Brain microvascular endothelial cell (primary cell): ENCODE data around the gene CTDNEP1.

ENCODE experiments used
- DNase-seq: peaks from one replicate; pipeline ENCODE4 v3.0.0-alpha.2; 2020
- H3K27ac ChIP-seq: fragments of 250-450 bp; sonication (Bioruptor Pico); 2 replicates; pipeline ENCODE4 v1.5.1; 2020; ENCODE audit warnings: mild to moderate bottlenecking, moderate library complexity
- H3K27me3 ChIP-seq: fragments of 250-450 bp; sonication (Bioruptor Pico); replicated peaks from 2 replicates; pipeline ENCODE4 v1.5.1; 2020; ENCODE audit warnings: mild to moderate bottlenecking
- H3K36me3 ChIP-seq: fragments of 250-450 bp; sonication (Bioruptor Pico); replicated peaks from 2 replicates; pipeline ENCODE4 v1.5.1; 2020; ENCODE audit warnings: mild to moderate bottlenecking
- H3K4me3 ChIP-seq: 2 replicates; pipeline ENCODE4 v1.5.1; 2011; ENCODE audit warnings: low read depth, mild to moderate bottlenecking, control low read depth, low read length, moderate library complexity
- in situ Hi-C: cut with HindIII; loops from 2 replicates; pipeline ENCODE4 v1.10.0; 2017; ENCODE audit warnings: low sequenced_read_pairs, low pct_ligation_motif_present
- TF ChIP-seq, protein P1 (sequence below): IDR thresholded peaks from 2 replicates; pipeline ENCODE4 v1.5.1; 2011; ENCODE audit warnings: low read depth, mild to moderate bottlenecking, moderate library complexity, low read length, control low read depth, inconsistent platforms; ENCODE audit errors: missing control alignments

Gene CTDNEP1

DNA sequence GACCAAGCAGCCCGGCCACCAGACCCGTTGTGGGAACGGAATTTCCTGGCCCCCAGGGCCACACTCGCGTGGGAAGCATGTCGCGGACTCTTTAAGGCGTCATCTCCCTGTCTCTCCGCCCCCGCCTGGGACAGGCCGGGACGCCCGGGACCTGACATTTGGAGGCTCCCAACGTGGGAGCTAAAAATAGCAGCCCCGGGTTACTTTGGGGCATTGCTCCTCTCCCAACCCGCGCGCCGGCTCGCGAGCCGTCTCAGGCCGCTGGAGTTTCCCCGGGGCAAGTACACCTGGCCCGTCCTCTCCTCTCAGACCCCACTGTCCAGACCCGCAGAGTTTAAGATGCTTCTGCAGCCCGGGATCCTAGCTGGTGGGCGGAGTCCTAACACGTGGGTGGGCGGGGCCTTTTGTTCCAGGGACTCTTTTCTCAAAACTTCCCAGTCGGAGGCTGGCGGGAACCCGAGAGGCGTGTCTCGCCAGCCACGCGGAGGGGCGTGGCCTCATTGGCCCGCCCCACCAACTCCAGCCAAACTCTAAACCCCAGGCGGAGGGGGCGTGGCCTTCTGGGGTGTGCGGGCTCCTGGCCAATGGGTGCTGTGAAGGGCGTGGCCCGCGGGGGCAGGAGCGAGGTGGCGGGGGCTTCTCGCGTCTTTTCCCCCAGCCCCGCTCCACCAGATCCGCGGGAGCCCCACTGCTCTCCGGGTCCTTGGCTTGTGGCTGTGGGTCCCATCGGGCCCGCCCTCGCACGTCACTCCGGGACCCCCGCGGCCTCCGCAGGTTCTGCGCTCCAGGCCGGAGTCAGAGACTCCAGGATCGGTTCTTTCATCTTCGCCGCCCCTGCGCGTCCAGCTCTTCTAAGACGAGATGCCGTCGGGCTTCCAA lies 29.8 kb upstream of the CTDNEP1 start, which contains the start of gene SLC2A4:
TSS of gene SLC2A4 (plus strand) at position 645 of the 879 bp plus-strand sequence. CDS start at position 862, 217 bp downstream.
- H3K4me3 ChIP-seq = peak within 1 kb of the TSS; percentile 47
- peaks cover 13% of the 10 kb centered on the region for H3K27me3 ChIP-seq
- H3K36me3 ChIP-seq = no peaks in the 10 kb centered on the region
- in situ Hi-C loops = no loop called here
- TF ChIP-seq, protein P1, sequence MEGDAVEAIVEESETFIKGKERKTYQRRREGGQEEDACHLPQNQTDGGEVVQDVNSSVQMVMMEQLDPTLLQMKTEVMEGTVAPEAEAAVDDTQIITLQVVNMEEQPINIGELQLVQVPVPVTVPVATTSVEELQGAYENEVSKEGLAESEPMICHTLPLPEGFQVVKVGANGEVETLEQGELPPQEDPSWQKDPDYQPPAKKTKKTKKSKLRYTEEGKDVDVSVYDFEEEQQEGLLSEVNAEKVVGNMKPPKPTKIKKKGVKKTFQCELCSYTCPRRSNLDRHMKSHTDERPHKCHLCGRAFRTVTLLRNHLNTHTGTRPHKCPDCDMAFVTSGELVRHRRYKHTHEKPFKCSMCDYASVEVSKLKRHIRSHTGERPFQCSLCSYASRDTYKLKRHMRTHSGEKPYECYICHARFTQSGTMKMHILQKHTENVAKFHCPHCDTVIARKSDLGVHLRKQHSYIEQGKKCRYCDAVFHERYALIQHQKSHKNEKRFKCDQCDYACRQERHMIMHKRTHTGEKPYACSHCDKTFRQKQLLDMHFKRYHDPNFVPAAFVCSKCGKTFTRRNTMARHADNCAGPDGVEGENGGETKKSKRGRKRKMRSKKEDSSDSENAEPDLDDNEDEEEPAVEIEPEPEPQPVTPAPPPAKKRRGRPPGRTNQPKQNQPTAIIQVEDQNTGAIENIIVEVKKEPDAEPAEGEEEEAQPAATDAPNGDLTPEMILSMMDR = no peak
- DNase-seq = peak; percentile 91
- peak within 1 kb of the TSS; percentile 8 for H3K27ac ChIP-seq

DNA sequence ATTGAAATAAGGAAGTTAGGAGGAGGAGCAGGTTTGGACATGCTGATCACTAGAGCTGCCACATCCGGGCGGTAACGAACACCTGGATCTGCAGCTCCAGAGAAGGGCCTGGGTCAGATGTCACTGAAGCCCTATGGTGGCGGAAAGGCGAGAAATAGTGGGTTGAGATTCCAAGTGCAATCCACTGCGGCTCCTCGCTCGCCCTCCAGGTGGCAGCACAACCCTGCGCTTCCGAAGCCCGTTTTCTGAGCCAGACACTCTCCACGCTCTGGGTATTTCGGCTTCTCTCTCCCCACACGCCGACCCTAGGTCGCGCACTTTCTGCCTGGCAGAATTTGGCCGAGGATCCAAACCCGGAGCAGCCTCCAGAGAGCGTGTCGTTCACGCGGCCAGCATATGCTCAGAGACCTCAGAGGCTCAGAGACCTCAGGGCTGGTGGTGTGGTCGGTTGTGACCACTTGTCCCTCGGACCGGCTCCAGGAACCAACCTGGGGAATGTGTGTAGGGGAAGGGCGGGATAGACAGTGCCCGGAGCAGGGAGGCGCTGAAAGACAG lies 29.1 kb upstream of the CTDNEP1 start:
- in situ Hi-C loops = no loop called here

DNA sequence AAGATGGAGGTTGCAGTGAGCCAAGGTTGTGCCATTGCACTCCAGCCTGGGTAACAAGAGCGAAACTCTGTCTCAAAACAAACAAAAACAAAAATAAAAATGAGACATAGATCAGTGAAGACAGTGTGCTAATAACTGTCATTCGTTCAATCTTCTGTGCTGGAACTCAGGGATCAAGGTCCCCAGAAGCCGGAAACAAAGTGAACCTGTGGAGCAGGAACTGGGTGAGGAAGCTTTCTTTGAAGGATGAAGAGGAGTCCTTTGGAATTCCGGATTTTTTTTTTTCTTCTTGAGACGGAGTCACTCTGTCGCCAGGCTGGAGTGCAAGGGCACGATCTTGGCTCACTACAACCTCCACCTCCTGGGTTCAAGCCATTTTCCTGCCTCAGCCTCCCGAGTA lies 27.9 kb upstream of the CTDNEP1 start:
- Histone ChIP-seq H3K27me3 (peaks cover 13% of the 10 kb centered on the region), H3K36me3 (no peaks in the 10 kb centered on the region), H3K27ac (no peak overlapping the region), H3K4me3 (no peak overlapping the region)
- DNase-seq = no peak
- TF ChIP-seq, protein P1 = no peak
- in situ Hi-C loops = no loop called here

More for the DNA sequence above, 29.1 kb upstream of the CTDNEP1 start:
- Histone ChIP-seq H3K27ac (peak overlapping the region; percentile 8), H3K27me3 (peaks cover 13% of the 10 kb centered on the region), H3K4me3 (peak overlapping the region; percentile 43), H3K36me3 (no peaks in the 10 kb centered on the region)
- DNase-seq = peak; percentile 66
- TF ChIP-seq, protein P1 = peak; percentile 95

DNA sequence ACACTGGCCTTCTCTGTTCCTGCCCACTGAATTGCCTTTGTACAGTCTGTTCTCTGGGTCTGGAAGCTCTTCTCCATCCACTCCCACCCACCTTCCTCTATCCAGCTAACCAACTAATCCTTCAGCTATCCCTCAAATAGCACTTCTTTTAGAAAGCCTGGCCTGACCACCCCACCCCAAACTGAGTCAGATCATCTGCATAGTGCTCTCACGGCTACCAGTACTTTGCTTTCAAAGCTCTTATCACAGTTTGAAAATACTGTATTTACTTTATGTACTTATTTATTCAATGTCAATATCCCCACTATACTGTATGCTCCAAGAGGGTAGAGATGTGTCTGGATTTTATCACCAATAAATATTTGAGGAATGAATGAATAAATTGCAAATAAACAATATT lies 15.2 kb upstream of the CTDNEP1 start:
- H3K4me3 ChIP-seq = no peak overlapping the region
- no peak for DNase-seq
- in situ Hi-C loops = no loop called here
- no peak overlapping the region for H3K27ac ChIP-seq
- no peaks in the 10 kb centered on the region for H3K36me3 ChIP-seq
- TF ChIP-seq, protein P1 = no peak
- no peaks in the 10 kb centered on the region for H3K27me3 ChIP-seq

DNA sequence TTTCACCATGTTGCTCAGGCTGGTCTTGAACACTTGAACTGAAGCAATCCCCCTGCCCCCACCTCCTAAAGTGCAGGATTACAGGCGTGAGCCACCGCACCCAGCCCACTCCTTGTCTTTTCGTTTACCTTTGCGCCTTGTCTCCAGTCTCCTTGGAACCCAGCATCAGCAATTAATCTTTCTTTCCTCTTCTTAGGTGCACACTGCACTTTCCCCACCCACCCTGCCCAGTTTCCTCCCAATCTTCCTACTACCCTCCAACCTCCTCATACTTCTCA lies 12.2 kb upstream of the CTDNEP1 start:
- peaks cover 7% of the 10 kb centered on the region for H3K36me3 ChIP-seq
- in situ Hi-C loops = no loop called here
- no peak overlapping the region for H3K4me3 ChIP-seq
- no peaks in the 10 kb centered on the region for H3K27me3 ChIP-seq
- DNase-seq = no peak
- TF ChIP-seq, protein P1 = no peak
- H3K27ac ChIP-seq = no peak overlapping the region
